Neural crest cell (in vitro differentiated cells): ENCODE measurements around the gene GAREM1. TPM values are rescaled to one million over a fixed set of nuclear protein-coding genes. Genes with fewer than 3 reads are reported as not detected.
A peak's percentile ranks its signal among the peaks of the same experiment; 100 is the strongest.
"Not testable (repeated sequence)": the region's sequence is repeated elsewhere in the genome, so short reads cannot be mapped to it uniquely, and the experiment has no call there.

Source experiments
- DNase-seq: peaks from one replicate; pipeline ENCODE4 v3.0.0; 2021; ENCODE audit warnings: low read depth, mixed read lengths, low spot score
- H3K27ac Mint-ChIP-seq: one replicate; pipeline ENCODE4 v1.8.0; 2021; ENCODE audit warnings: mild to moderate bottlenecking, mixed read lengths; ENCODE audit not compliant: unreplicated experiment
- H3K27me3 Mint-ChIP-seq: 2 replicates; pipeline ENCODE4 v1.8.0; 2021; ENCODE audit warnings: low read depth, mild to moderate bottlenecking, mixed read lengths
- H3K36me3 Mint-ChIP-seq: 2 replicates; pipeline ENCODE4 v1.8.0; 2021; ENCODE audit warnings: low read depth, mild to moderate bottlenecking, mixed read lengths
- H3K4me1 Mint-ChIP-seq: 2 replicates; pipeline ENCODE4 v1.8.0; 2021; ENCODE audit warnings: mixed read lengths
- H3K4me3 Mint-ChIP-seq: one replicate; pipeline ENCODE4 v1.8.0; 2021; ENCODE audit warnings: mild to moderate bottlenecking, mixed read lengths
- H3K9me3 Mint-ChIP-seq: 2 replicates; pipeline ENCODE4 v1.8.0; 2021; ENCODE audit warnings: mixed read lengths
- long read RNA-seq: library from polyadenylated mRNA; unstranded; transcript quantifications from one replicate; pipeline ENCODE4 v2.0.0, GENCODE V29; 2020
- total RNA-seq: library from RNA; stranded (reverse); gene quantifications from 2 replicates; pipeline ENCODE4 v1.2.1, GENCODE V29; 2021
- TF ChIP-seq, protein P1 (sequence below): fragments of 200-600 bp; sonication (generic); conservative IDR thresholded peaks from 2 replicates; pipeline ENCODE4 v1.5.0; 2021; ENCODE audit warnings: antibody characterized with exemption, mild to moderate bottlenecking

GAREM1 gene
- total RNA-seq, result 11.0 and 12.3 TPM in 2 replicates
- long read RNA-seq, partial matches to known transcripts, result 2 of 8 reads
- long read RNA-seq, other reads (novel, unspliced or antisense), result 6 of 8 reads

DNA sequence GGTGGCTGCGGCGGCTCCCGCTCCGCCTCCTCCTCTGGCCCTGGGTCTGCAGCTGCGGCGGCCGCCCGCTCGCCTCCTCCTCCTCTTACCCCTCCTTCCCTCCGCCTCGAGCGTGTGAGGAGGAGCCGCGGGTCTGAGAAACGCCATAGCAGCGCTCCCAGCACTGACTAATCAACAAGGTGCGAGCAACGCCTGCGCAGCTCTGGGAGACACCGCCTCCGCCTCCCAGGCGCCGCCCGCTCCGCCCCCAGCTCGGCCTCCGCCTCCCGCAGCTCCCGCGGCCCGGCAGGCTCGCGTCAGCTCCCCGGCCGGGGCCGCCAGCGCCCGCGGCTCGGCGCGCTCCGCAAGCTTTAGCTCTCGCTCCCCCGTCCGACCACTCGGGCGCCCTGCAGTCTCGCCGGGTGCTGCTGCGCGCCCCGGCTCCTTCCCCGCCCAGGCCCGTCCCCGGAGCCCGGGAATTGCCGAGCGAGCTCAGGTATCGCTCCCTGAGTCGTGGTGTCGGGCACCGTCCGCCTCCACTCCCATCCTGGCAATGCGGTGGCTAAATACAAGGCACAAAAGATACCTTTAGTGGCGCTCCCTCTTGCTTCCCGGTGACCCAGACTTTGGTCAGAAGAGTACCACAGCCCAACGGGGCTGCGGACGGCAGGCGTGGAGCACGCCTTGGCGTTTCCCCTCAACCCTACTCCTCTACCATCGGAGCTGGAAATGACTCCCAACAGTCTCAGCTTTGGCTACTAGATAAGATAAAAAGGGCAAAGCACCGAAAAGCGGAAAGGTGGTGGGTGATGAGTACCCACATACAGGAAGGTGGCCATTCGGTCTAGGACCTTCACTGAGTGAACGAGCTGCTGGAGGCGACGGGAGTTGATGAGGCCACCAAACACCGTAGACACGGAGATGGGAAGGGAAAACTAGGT, at the start of gene GAREM1:
Gene GAREM1, minus strand, starts transcription at position 169 of the 920 bp plus-strand sequence. CDS start 454 bp downstream, outside the sequence.
- Mint-ChIP-seq H3K4me1 (peaks cover 32% of the 10 kb centered on the region), H3K4me3 (peak within 1 kb of the TSS; percentile 86), H3K27ac (peak within 1 kb of the TSS; percentile 89), H3K27me3 (peaks cover 12% of the 10 kb centered on the region), H3K9me3 (no peaks in the 10 kb centered on the region), H3K36me3 (no peaks in the 10 kb centered on the region)
- TF ChIP-seq, protein P1, sequence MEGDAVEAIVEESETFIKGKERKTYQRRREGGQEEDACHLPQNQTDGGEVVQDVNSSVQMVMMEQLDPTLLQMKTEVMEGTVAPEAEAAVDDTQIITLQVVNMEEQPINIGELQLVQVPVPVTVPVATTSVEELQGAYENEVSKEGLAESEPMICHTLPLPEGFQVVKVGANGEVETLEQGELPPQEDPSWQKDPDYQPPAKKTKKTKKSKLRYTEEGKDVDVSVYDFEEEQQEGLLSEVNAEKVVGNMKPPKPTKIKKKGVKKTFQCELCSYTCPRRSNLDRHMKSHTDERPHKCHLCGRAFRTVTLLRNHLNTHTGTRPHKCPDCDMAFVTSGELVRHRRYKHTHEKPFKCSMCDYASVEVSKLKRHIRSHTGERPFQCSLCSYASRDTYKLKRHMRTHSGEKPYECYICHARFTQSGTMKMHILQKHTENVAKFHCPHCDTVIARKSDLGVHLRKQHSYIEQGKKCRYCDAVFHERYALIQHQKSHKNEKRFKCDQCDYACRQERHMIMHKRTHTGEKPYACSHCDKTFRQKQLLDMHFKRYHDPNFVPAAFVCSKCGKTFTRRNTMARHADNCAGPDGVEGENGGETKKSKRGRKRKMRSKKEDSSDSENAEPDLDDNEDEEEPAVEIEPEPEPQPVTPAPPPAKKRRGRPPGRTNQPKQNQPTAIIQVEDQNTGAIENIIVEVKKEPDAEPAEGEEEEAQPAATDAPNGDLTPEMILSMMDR, result peak; percentile 70
- DNase-seq, result peak; percentile 81

DNA sequence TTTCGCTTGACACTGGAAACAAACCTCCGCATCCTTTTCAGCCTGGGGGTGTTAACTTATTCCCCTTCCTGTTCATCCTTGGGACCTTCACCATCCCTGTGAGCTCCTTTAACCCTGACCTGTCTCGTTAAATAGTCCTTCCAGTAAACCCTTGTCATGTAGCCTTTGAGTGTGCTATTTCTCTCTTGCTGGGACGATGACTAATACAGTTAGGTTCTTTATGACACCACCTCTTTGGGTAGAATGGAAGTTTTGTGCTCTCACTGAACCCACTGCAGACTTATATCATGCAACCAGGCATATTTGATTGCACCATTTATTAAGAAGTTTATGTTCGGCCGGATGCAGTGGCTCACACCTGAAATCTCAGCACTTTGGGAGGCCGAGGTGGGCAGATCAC, 40.5 kb upstream of the GAREM1 start:
- Mint-ChIP-seq H3K4me3 (no peak overlapping the region), H3K36me3 (no peaks in the 10 kb centered on the region), H3K4me1 (no peaks in the 10 kb centered on the region), H3K9me3 (peaks cover 10% of the 10 kb centered on the region), H3K27me3 (no peaks in the 10 kb centered on the region), H3K27ac (no peak overlapping the region)
- DNase-seq, result no peak
- TF ChIP-seq, protein P1, result no peak

DNA sequence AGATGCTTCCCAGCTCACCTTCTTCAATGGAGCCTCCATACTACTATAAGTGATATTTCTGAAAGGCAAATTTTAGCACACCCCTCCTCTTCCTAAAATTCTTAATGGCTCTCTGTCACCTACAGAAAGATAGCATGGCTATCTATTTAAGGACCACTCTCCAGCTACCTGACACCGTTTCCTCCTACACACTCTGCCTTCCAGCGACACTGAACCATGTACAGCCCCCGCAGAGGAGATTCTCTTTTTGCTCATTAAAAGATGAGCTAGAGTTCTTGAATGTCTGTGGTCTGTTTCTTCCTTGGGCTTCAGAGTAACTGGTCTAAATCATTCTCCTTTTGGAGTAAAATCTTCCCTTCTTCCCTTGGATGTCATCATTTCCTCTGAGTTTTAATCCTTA, 38.4 kb upstream of the GAREM1 start:
- H3K27me3 Mint-ChIP-seq, result no peaks in the 10 kb centered on the region
- H3K9me3 Mint-ChIP-seq, result peaks cover 10% of the 10 kb centered on the region
- TF ChIP-seq, protein P1, result no peak
- no peak overlapping the region for H3K27ac Mint-ChIP-seq
- no peak overlapping the region for H3K4me3 Mint-ChIP-seq
- DNase-seq, result no peak
- no peaks in the 10 kb centered on the region for H3K4me1 Mint-ChIP-seq
- no peaks in the 10 kb centered on the region for H3K36me3 Mint-ChIP-seq

DNA sequence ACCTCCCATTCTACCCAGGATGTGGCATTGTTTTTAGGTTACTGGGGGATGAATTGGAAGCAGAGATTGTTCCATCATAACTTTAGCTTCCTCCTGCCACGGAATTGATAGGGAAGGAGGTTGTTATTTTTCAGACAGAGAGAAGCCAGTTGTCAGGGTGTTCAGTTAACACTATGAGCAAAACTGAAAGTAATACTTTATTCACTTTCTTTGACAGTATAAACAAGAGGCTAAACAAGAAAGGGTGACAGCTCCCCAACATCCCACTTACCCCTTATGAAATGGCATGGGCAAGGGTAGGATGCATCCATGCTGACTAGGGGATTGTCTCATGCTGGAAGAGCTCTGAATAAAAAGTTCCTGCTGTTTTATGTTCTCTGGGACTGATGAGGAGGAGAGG, 36.4 kb upstream of the GAREM1 start:
- H3K36me3 Mint-ChIP-seq, result no peaks in the 10 kb centered on the region
- no peak for DNase-seq
- no peaks in the 10 kb centered on the region for H3K4me1 Mint-ChIP-seq
- no peaks in the 10 kb centered on the region for H3K27me3 Mint-ChIP-seq
- H3K27ac Mint-ChIP-seq, result no peak overlapping the region
- H3K4me3 Mint-ChIP-seq, result no peak overlapping the region
- H3K9me3 Mint-ChIP-seq, result peaks cover 6% of the 10 kb centered on the region
- TF ChIP-seq, protein P1, result no peak

DNA sequence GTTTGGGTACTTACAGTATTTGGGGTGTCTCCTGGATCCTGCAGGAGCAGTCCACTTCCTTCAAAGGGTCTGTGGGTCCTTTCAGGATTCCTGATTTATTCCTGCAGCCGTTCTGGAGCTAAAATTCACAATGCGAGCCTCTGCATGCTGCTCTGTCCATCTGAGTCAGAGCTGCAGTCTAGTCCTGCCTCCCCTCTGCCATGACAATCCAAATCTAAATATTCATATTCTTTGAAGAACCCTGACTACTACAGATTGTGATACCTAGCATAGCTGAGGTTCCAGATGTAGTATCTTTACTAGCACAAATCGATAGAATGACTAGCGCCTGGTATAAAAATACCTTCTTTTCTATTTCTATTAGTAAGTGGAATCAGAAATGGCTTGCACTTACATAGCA, 31.3 kb upstream of the GAREM1 start:
- DNase-seq, result no peak
- H3K4me3 Mint-ChIP-seq, result no peak overlapping the region
- H3K9me3 Mint-ChIP-seq, result peaks cover 7% of the 10 kb centered on the region
- no peaks in the 10 kb centered on the region for H3K4me1 Mint-ChIP-seq
- no peak overlapping the region for H3K27ac Mint-ChIP-seq
- TF ChIP-seq, protein P1, result no peak
- H3K27me3 Mint-ChIP-seq, result no peaks in the 10 kb centered on the region
- no peaks in the 10 kb centered on the region for H3K36me3 Mint-ChIP-seq

DNA sequence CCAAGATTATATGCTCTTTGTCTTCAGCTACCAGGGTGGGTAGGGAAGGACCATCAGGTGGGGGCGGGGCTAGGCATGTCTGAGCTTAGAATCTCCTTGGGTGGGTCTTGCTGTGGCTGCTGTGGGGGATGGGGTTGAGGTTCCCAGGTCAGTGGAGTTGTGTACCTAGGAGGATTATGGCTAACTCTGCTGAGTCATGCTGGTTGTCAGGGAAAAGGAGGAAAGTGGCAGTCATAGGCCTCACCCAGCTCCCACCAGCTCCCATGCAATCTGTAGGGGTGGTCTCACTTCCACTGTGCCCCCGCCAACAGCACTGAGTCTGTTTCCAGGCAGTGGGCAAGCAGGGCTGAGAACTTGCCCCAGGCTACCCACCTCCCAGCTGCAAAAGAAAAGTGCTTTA, 30.6 kb upstream of the GAREM1 start:
- H3K4me3 Mint-ChIP-seq, H3K9me3 Mint-ChIP-seq, H3K36me3 Mint-ChIP-seq, H3K4me1 Mint-ChIP-seq, H3K27me3 Mint-ChIP-seq, H3K27ac Mint-ChIP-seq, DNase-seq: not testable (repeated sequence)
